Measurements from ENCODE around the gene CCR7.
A peak's percentile ranks its signal among the peaks of the same experiment; 100 is the strongest.
"Not testable (repeated sequence)": the region's sequence is repeated elsewhere in the genome, so short reads cannot be mapped to it uniquely, and the experiment has no call there.

CCR7 gene

GRCh38 chr17:40548491-40548981 is 16.7 kb downstream of the CCR7 start:
- DNase-seq: no peak

DNA sequence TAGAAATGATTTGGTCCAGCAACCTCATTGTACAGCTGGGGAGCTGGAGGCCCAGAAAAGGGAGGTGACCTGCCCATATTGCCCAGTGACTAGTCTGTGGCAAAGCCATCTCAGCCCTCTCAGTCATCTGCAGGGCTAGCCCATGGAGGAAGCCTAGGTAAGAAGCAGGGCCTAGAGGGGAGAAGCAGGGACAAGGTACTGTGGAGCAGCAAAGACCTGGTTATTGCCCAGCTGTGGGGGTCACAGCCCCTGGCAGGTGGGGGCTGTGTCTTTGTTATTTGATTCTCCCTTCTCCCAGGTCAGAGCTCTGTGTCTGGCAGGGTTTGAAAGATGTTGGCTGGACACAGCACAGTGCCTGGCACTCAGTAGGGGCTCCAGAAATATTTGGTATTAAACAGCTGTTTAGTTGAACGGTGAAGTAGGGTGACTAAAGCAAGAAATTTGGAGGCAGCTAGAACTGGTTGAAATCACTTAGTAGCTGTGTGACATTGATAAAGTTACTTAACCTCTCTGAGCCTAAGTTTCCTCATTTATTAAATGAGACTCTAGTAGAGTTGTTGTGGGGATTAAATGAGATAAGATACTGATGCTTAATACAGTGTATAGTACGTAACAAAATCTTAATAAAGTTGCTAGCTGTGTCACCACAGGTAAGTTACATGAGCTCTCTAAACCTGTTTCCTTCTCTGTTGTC is 17.3 kb downstream of the CCR7 start:
- no peak for DNase-seq

GRCh38 chr17:40547079-40547784 is 18.0 kb downstream of the CCR7 start:
- DNase-seq: peak; percentile 91

GRCh38 chr17:40546497-40546896 is 18.8 kb downstream of the CCR7 start:
- DNase-seq: not testable (repeated sequence)

GRCh38 chr17:40545660-40546059 is 19.6 kb downstream of the CCR7 start:
- no peak for DNase-seq

GRCh38 chr17:40542558-40543411 is 22.5 kb downstream of the CCR7 start:
- DNase-seq: peak; percentile 20

GRCh38 chr17:40541873-40542557 is 23.3 kb downstream of the CCR7 start:
- no peak for DNase-seq

DNA sequence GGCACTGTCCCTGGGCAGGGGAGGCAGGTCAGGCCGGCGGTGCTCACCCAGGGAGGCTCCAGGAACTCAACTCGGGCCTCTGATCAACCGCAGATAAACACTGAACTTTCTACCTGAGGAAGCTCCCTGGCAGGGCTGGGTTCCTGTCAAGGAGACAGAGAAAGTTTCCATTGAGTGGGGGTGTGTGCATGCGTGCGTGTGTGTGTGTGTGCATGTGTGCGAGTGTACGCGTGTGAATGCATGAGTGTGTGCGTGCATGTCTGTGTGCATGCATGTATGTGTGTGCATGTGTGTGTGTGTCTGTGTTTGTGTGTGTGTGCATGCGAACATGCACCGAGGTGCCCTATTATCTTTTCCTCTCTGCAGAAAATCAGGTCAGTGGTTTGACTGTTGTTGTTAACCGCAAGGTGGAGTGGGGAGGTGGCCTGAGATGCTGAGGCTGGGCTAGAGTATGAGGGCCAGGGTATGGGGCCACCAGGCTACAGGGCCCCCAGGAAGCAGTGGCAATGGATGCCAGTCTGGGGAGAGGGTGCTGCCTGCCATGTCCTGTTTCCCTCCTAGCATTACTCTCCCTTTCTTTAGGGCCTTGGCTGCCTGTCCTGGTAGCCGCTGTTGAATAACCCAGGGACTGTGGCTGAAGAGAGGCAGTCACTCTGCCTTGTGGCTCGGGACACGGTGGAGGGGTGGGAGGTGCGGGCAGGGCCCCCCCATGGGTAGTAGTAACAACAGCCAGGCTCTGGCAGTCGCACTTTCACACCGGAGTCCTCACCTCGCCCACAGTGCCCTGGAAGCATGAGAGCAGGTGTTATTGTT is 24.0 kb downstream of the CCR7 start:
- DNase-seq: no peak

- DNase-seq: no peak
Observed at GRCh38 chr17:40540448-40540847, 24.8 kb downstream of the CCR7 start.

DNA sequence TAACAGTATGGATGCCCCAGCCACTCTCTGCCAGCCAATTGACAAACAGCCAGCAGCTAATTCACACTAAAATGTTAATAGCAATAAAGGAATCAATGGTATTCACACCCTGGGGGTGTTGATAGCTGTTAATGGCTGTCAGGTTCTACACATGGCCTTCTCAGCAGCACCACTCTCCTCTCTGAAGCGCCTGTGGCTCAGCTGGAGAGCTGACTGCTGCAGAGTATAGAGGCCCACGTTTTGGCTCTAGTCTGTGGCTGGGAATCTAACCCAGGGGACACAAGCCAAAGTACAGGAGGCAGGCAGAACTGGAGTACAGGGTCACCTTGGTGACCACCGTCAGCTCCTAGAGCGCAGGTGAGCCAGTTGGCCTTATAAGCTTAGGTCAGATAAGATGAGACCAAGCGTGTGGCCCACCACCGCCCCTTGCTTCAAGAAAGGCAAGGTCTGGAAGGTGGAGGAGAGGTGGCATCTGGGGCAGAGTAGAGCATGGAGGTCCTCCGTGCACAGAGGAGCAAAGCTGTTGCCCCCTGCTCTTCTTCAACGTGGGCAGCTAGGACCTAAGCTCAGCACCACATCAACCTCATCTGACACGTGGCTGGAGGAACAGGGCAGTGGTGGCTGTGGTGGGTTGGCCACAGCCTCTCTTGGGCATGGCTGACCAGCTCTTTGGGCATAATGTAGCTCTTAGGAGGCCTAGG is 25.4 kb downstream of the CCR7 start:
- no peak for DNase-seq

- DNase-seq: no peak
Observed at GRCh38 chr17:40538936-40539705, 26.2 kb downstream of the CCR7 start.

DNA sequence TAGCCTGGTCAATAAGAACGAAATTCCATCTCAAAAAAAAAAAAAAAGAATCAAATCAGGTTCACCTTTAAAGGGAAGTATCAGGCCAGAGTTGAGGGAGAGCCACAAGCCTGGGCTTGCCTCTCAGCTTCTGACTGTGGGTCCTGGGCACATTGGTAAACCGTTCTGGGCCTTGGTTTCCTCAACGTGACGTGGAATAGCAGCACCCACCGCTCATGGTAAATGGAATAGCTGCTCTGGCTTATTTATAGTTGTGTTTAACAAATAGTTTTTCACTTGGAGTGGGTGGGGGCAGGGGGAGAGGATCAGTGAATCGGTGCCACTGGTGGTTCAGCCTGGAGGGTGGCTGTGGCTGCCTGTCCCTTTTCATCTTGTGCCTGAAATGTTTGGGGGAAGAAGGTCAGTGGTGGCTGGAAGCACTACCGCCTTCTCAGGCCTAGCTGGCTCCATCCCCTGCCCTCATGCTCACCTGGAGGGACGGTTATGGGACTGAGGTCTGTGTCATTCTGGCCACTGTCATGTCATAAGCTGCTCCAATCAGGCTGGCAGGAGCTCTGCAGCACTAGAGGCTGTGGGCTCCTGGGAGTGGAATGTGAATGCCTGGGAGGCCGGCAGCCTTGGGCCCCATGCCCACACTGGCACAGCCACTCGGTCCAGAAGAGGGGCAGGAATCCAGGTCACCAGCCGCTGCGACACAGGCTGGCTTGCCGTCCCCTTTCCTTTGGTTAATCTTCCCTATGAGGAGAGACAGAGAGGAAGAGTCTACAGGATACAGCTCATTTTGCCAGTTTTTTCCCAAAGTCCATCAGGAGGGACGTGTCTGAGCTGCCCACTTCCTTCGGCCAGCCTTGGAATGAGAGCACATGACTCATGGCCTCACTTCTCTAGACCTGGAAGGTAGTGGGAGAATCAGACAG is 27.0 kb downstream of the CCR7 start:
- DNase-seq: no peak

DNA sequence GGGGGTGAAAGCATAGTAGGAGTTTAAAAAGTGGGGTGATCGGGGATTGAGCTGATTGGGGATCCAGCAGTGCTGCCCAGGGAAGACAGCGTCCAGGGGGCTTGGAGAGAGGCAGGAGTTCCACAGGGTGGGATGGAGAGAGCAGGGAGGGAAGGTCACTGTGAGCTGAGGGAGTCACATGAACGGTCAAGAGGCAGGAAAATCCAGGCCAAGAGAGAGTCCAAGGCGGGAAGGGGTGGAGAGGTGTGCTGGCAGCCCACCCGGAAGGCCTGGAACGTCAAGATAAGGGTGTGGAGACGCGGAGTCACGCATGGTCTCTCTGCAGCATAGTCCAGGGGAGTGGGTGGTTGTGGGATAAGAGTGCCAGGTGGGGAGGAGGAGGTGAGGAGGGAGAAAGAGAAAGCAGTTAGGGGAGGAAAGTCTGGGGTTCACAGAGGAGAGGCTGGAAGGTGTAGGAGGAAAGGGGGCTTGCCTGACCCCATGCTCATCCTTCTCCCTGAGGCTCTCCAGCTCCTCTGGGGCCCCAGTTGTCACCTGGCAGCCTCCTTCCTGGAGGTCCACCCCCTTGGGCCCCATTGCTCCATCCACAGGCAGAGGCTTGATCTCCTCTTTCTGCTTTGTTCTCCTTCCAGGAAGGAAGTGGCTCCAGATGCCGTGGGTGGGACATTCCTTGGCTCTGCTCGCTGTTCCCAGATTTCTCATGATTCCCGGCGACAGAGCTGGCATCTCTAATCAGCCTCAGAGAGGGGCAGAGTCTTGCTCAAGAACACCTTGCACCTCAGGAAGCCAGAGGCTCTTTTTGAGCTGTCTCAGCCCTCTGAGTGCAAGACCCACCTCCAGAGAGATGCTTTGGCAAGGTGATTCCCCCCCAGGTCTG is 28.7 kb downstream of the CCR7 start:
- no peak for DNase-seq

GRCh38 chr17:40535924-40536294 is 29.4 kb downstream of the CCR7 start:
- no peak for DNase-seq

GRCh38 chr17:40535438-40535837 is 29.8 kb downstream of the CCR7 start:
- no peak for DNase-seq

GRCh38 chr17:40534371-40535189 is 30.7 kb downstream of the CCR7 start:
- no peak for DNase-seq

GRCh38 chr17:40533896-40534295 is 31.4 kb downstream of the CCR7 start:
- no peak for DNase-seq
